Smooth muscle cell (in vitro differentiated cells): ENCODE measurements around the gene PRPH. TPM values are rescaled to one million over a fixed set of nuclear protein-coding genes. Genes with fewer than 3 reads are reported as not detected.

Experiments
- DNase-seq: peaks from one replicate; lab custom pipeline; 2025; ENCODE audit not compliant: unreplicated experiment; lab: John Stamatoyannopoulos, UW
- H2AFZ ChIP-seq: fragments of 200-600 bp; sonication (generic); 2 replicates; pipeline ENCODE4 v1.6.0; 2016; ENCODE audit warnings: antibody characterized with exemption, low read depth, mild to moderate bottlenecking
- H3F3A ChIP-seq: fragments of 200-600 bp; sonication (generic); 2 replicates; pipeline ENCODE4 v1.6.0; 2017; ENCODE audit warnings: antibody characterized with exemption, low read depth
- H3K27ac ChIP-seq: fragments of 200-600 bp; sonication (generic); 2 replicates; pipeline ENCODE4 v1.5.1; 2016; ENCODE audit warnings: low read depth, mild to moderate bottlenecking
- H3K27me3 ChIP-seq: fragments of 200-600 bp; sonication (generic); 2 replicates; pipeline ENCODE4 v1.6.1; 2016; ENCODE audit warnings: low read depth, mild to moderate bottlenecking
- H3K36me3 ChIP-seq: fragments of 200-600 bp; sonication (generic); 2 replicates; pipeline ENCODE4 v1.5.1; 2016; ENCODE audit warnings: low read depth
- H3K4me1 ChIP-seq: fragments of 200-600 bp; sonication (generic); 2 replicates; pipeline ENCODE4 v1.5.1; 2016; ENCODE audit warnings: low read depth
- H3K4me2 ChIP-seq: fragments of 200-600 bp; sonication (generic); 2 replicates; pipeline ENCODE4 v1.6.0; 2016; ENCODE audit warnings: mild to moderate bottlenecking
- H3K4me3 ChIP-seq: fragments of 200-600 bp; sonication (generic); 2 replicates; pipeline ENCODE4 v1.5.1; 2016; ENCODE audit warnings: mild to moderate bottlenecking
- H3K79me2 ChIP-seq: fragments of 200-600 bp; sonication (generic); 2 replicates; pipeline ENCODE4 v1.6.0; 2016; ENCODE audit warnings: low read depth, mild to moderate bottlenecking
- H3K9ac ChIP-seq: fragments of 200-600 bp; sonication (generic); 2 replicates; pipeline ENCODE4 v1.6.0; 2016; ENCODE audit warnings: low read depth
- H3K9me3 ChIP-seq: fragments of 200-600 bp; sonication (generic); replicated peaks from 2 replicates; pipeline ENCODE4 v1.5.1; 2016; ENCODE audit warnings: low read depth
- H4K20me1 ChIP-seq: fragments of 200-600 bp; sonication (generic); 2 replicates; pipeline ENCODE4 v1.6.0; 2016; ENCODE audit warnings: low read depth
- CTCF ChIP-seq: fragments of 200-600 bp; sonication (generic); IDR thresholded peaks from 2 replicates; pipeline ENCODE4 v1.5.1; 2017; ENCODE audit warnings: borderline replicate concordance, mild to moderate bottlenecking, antibody characterized with exemption; ENCODE audit not compliant: insufficient read depth, poor library complexity, severe bottlenecking
- WGBS: methylation state at CpG from one replicate; pipeline ENCODE4 v1.1.7; 2016; ENCODE audit warnings: low lambda C conversion rate; 5-methylcytosine and 5-hydroxymethylcytosine counted together
- polyA plus RNA-seq: library from polyadenylated mRNA; unstranded; fragments of >200 nt; fragmentation: Nextera tagmentation; extraction: Ambion mirVana; gene quantifications from 2 replicates; pipeline ENCODE4 v1.2.1, GENCODE V29; 2016
- total RNA-seq: library from RNA; depleted of rRNA; stranded (reverse); fragments of >200 nt; gene quantifications from 2 replicates; pipeline ENCODE4 v1.2.3, GENCODE V29; 2014

The PRPH gene
- total and polyA plus RNA-seq, 2 experiments from 2014 or later: not detected

DNA sequence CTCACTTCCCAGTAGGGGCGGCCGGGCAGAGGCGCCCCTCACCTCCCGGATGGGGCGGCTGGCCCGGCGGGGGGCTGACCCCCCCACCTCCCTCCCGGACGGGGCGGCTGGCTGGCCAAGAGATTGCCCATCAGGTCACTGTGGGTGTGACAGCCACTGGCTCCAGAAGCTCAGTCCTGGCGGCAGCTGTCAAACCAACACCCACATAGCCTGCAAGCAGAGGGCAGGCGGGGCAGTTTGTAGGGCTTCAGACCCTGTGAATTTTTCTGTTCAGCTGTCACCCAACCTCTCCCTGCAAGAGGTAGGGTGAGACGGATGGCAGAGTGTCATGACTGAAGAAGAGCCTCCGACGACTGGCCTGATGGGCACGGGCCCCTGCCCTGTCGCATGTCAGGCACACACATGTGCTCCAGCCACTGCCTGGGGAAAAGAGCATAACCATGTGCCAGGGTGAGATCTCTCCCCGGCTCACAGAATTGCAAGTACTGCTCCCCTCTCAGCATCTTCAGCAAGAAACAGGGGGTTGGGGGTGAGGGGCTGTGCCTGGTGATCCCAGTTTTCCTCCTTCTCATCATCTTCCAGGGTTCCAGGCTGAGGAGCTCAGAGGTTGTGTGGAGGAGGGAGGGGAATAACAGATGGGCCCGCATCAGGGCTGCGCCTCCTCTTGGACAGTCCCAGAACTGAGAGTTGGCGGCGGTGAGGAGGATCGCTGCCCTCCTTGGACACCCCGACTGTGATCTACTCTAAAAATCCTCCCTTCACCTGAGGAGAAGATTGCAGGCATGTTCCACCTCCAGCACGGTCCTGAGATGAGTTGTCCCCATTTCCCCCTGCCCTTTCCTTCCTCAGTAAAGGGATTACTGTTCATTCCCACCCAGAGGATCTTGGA lies 11.2 kb upstream of the PRPH start:
- no peaks in the 10 kb centered on the region for H3K4me1 ChIP-seq
- H3K79me2 ChIP-seq: no peaks in the 10 kb centered on the region
- peaks cover 5% of the 10 kb centered on the region for H3K27me3 ChIP-seq
- no peak overlapping the region for H3K4me3 ChIP-seq
- H3F3A ChIP-seq: no peaks in the 10 kb centered on the region
- no peaks in the 10 kb centered on the region for H3K9me3 ChIP-seq
- H2AFZ ChIP-seq: no peak overlapping the region
- WGBS: 94% methylated on average over 25 of the region's 25 CpGs
- no peak overlapping the region for H3K9ac ChIP-seq
- H3K27ac ChIP-seq: no peak overlapping the region
- H3K4me2 ChIP-seq: no peak overlapping the region
- no peak for DNase-seq
- TF ChIP-seq CTCF: no peak
- no peaks in the 10 kb centered on the region for H4K20me1 ChIP-seq
- H3K36me3 ChIP-seq: no peaks in the 10 kb centered on the region

GRCh38 chr12:49284672-49285071 lies 10.3 kb upstream of the PRPH start:
- Histone ChIP-seq H3K9ac (no peak overlapping the region), H4K20me1 (no peaks in the 10 kb centered on the region), H3F3A (no peaks in the 10 kb centered on the region), H2AFZ (no peak overlapping the region), H3K9me3 (no peaks in the 10 kb centered on the region), H3K79me2 (no peaks in the 10 kb centered on the region), H3K27ac (no peak overlapping the region), H3K27me3 (peaks cover 5% of the 10 kb centered on the region), H3K4me1 (no peaks in the 10 kb centered on the region), H3K4me3 (no peak overlapping the region), H3K4me2 (no peak overlapping the region), H3K36me3 (no peaks in the 10 kb centered on the region)
- WGBS: 87% methylated on average over 4 of the region's 4 CpGs
- DNase-seq: no peak
- no peak for TF ChIP-seq CTCF

GRCh38 chr12:49287876-49288275 lies 7.1 kb upstream of the PRPH start:
- H3K79me2 ChIP-seq: no peaks in the 10 kb centered on the region
- no peak for TF ChIP-seq CTCF
- H3K4me2 ChIP-seq: no peak overlapping the region
- no peak for DNase-seq
- H3K4me1 ChIP-seq: no peaks in the 10 kb centered on the region
- WGBS: 44% methylated on average over 6 of the region's 6 CpGs
- no peaks in the 10 kb centered on the region for H3F3A ChIP-seq
- H2AFZ ChIP-seq: no peak overlapping the region
- H4K20me1 ChIP-seq: no peaks in the 10 kb centered on the region
- H3K36me3 ChIP-seq: no peaks in the 10 kb centered on the region
- no peaks in the 10 kb centered on the region for H3K9me3 ChIP-seq
- peaks cover 5% of the 10 kb centered on the region for H3K27me3 ChIP-seq
- H3K9ac ChIP-seq: no peak overlapping the region
- H3K27ac ChIP-seq: no peak overlapping the region
- H3K4me3 ChIP-seq: no peak overlapping the region

- TF ChIP-seq CTCF: peak; percentile 74
- no peak overlapping the region for H3K9ac ChIP-seq
- WGBS: 13% methylated on average over 11 of the region's 11 CpGs
- DNase-seq: no peak
- no peak overlapping the region for H3K4me3 ChIP-seq
- H3K4me2 ChIP-seq: no peak overlapping the region
- H3K36me3 ChIP-seq: no peaks in the 10 kb centered on the region
- H4K20me1 ChIP-seq: no peaks in the 10 kb centered on the region
- H3K9me3 ChIP-seq: no peaks in the 10 kb centered on the region
- no peaks in the 10 kb centered on the region for H3F3A ChIP-seq
- no peak overlapping the region for H3K27ac ChIP-seq
- no peaks in the 10 kb centered on the region for H3K4me1 ChIP-seq
- no peak overlapping the region for H2AFZ ChIP-seq
- H3K79me2 ChIP-seq: no peaks in the 10 kb centered on the region
- peaks cover 8% of the 10 kb centered on the region for H3K27me3 ChIP-seq
Measured at GRCh38 chr12:49288412-49288853, 6.5 kb upstream of the PRPH start.
